ENCODE measurements around the gene GLCCI1.
"Not testable (repeated sequence)": the region's sequence is repeated elsewhere in the genome, so short reads cannot be mapped to it uniquely, and the experiment has no call there.

The GLCCI1 gene

DNA sequence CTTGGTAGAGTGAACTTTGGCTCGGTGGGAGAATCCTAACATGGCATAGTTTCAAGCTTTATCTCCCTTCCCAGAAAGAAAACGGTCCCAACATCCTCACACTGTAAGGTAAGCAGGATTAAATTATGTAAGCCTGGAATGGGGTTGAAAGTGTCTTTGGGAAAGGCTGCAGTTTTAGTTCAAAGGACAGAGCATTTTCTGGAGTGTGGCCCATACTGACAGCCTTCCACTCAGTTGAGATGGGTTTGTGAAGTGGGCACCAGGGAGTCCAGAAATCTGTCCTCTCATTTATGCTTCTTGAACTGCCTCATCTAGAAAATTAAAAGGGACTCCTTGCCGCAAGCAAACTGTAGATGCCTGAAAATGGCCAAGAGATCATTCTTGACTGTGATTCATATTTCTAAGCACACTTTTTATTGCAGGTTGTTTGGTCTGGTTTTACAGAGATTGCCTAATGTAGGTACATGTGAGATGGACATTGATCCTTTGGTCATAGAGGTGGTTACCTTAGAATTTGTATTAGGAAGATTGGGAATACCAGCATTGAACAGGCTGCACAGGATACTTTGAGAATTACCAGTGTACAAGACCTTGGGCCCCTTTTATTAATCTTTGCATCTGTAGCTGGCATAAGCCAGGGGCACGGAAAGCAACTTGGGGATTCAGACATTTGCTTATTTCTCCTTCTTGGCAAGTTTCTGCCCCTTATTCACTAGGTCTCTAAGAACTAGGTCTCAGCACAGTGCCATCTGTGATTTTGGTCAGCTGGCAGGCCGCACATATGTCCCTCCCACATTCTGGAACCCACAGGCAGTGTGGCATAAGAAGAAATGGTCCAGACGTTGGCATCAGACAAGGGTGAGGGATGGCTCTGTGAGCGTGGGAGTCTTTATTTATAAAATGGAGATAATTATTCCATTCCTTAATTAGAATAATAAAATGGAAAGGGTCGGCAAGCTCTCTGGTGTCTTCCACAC is 125.9 kb downstream of the GLCCI1 start:
- no peak for DNase-seq (ENCODE audit: low read depth in 2 of 2)

DNA sequence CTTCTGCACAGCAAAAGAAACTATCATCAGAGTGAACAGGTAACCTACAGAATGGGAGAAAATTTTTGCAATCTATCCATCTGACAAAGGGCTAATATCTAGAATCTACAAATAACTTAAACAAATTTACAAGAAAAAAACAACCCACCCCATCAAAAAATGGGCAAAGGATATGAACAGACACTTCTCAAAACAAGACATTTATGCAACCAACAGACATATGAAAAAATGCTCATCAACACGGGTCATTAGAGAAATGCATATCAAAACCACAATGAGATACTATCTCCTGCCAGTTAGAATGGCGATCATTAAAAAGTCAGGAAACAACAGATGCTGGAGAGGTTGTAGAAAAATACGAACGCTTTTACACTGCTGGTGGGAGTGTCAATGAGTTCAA is 132.7 kb downstream of the GLCCI1 start:
- not testable (repeated sequence) for DNase-seq (ENCODE audit: low read depth in 2 of 2)

GRCh38 chr7:8103282-8103681 is 134.7 kb downstream of the GLCCI1 start:
- DNase-seq (ENCODE audit: low read depth in 2 of 2), result no peak

- no peak for DNase-seq (ENCODE audit: low read depth in 2 of 2)
Measured at GRCh38 chr7:8105449-8106095, 137.0 kb downstream of the GLCCI1 start.

- no peak for DNase-seq (ENCODE audit: low read depth in 2 of 2)
Measured at GRCh38 chr7:8109196-8110022, 140.8 kb downstream of the GLCCI1 start.

GRCh38 chr7:8111282-8111960 is 142.8 kb downstream of the GLCCI1 start:
- no peak for DNase-seq (ENCODE audit: low read depth in 2 of 2)

DNA sequence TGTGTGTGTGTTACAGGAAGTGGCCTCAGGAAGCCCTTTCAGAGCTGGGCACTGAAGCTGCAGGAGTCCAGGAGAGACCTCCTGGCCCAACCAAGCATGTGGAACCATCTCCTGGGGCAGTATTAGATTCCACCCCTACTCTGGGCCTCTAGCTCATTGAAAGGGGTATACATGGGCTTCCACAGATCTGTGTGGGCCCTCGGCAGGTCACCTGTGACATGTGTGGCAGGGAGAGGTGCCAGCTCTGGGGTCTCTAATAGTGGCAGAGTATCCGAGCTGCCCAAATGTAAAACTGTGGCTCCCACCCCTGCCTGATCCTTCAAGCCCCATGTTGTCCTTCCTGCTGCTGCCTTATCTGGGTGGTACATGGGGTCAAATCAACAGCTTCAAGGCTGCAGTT is 144.1 kb downstream of the GLCCI1 start:
- DNase-seq (ENCODE audit: low read depth in 2 of 2), result no peak

DNA sequence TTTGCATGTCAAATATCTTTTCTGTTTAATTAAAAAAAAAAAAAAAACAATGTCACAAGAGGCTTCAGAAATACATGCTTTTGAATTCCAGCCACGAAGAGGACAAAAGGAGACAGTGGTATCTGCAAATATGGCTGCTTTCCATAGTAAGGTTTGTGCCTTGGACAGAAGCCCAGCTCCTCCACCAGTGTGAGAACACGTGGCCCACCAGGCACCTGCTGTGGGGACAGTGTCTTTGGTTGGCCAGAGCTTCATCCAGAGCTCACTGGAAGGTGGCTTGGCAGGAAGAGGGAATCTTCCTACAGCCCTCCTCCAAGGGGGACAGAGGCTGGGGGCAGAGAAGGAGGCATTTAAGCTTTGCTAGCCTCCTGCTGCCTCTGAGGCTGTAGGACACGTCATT is 144.6 kb downstream of the GLCCI1 start:
- DNase-seq (ENCODE audit: low read depth in 2 of 2), result no peak

- no peak for DNase-seq (ENCODE audit: low read depth in 2 of 2)
Measured at GRCh38 chr7:8114175-8114574, 145.6 kb downstream of the GLCCI1 start.

GRCh38 chr7:8115547-8116402 is 147.2 kb downstream of the GLCCI1 start:
- no peak for DNase-seq (ENCODE audit: low read depth in 2 of 2)

GRCh38 chr7:8117195-8117594 is 148.6 kb downstream of the GLCCI1 start:
- DNase-seq (ENCODE audit: low read depth in 2 of 2), result no peak

GRCh38 chr7:8119262-8119661 is 150.7 kb downstream of the GLCCI1 start:
- no peak for DNase-seq (ENCODE audit: low read depth in 2 of 2)

GRCh38 chr7:8120390-8121058 is 151.9 kb downstream of the GLCCI1 start:
- DNase-seq (ENCODE audit: low read depth in 2 of 2), result no peak

GRCh38 chr7:8121243-8121642 is 152.6 kb downstream of the GLCCI1 start:
- no peak for DNase-seq (ENCODE audit: low read depth in 2 of 2)

GRCh38 chr7:8125680-8126444 is 157.3 kb downstream of the GLCCI1 start:
- peak; percentile 47 to 59 for DNase-seq (ENCODE audit: low read depth in 2 of 2)

DNA sequence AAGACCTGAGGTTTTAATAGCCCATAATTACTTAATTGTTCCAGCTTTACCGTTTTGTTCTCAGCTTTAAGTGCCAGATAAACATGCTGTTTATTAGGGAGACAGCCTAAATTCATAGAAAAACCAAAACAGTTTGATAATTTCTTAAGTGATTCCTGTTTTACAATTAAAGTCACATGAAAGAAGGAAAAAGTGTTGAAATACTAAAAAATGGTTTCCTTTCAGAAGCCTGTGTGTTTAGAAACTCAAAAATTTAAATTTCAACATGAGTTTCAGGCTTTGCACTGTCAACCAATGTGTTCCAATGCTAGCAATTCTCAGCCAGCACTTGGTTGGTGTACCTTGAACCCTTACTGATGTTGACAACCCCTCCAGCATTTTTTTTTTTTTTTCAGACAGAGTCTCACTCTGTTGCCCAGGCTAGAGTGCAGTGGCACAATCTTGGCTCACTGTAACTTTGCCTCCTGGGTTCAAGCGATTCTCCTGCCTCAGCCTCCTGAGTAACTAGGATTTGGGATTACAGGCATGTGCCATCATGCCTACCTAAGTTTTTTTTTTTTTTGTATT is 158.1 kb downstream of the GLCCI1 start:
- DNase-seq (ENCODE audit: low read depth in 2 of 2), result no peak

- no peak for DNase-seq (ENCODE audit: low read depth in 2 of 2)
Measured at GRCh38 chr7:8128449-8129317, 160.1 kb downstream of the GLCCI1 start.

DNA sequence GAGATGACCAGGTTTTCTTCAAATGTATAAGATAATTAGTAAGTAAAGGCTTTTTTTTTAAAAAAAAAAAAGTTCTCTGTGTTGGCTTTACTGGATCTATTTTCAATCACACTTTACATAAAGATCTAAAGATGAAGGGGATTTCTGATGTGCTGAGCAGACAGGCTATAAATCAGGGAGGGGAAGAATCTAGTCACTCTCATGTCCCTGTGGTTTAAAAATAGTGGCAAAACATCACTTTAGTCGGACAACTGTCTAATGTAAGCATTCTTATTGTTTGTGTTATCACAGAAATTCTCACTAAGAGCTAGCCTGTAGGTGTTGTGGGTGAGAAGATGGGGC is 160.7 kb downstream of the GLCCI1 start:
- DNase-seq (ENCODE audit: low read depth in 2 of 2), result no peak
